ENCODE results near the gene KCNQ1. TPM values are rescaled to one million over a fixed set of nuclear protein-coding genes. Genes with fewer than 3 reads are reported as not detected.

Gene KCNQ1
- polyA plus RNA-seq, 1 donor (not counting 4 experiments of a cell fraction or from before 2014, with no cell fraction given) = not detected

DNA sequence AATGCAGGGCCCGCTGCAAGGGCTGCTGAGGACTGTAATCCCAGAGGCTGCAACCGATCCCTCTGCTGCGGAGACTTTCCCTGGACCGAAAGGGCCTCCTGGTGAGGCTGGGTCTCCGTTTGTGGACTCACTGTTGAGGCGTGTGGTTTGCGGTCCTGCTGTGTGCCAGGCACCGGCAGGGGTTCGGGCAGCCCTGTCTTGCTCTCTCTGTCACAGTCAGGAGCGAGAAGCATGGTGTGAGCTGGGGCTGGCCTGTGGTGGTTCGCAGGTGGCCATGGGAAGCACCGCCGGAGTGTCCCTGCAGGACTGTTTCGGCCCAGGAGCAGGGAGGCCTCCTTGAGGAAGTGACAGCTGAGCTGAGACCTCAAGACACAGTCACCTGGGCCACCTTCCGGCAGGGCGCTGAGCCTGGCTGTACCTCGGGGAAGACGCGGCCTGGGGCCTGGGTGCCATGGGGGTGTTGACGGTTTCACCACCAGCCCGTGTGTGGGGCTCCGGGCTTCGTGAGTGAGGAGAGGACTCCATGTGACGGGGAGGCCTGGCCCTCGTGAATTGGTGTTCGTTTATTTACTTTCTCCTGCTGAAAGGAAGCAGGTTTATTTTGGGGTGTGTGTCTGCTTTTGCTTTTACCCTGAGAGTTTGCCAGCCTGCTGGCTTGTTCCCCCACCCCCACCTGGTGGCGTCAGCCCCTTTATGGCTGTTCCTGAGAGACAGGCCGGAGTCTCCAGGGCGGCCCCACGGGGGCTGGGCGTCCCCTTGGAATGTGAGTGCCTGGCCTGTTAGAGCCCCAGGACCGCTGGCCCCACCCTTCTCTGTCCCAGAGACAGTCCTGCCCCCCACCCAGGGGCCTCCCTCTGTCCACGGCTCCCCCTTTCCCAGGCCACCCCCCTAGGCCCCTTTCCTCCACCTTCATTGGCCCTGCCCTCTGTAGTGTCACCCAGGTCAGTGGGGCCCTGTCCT lies 132.5 kb downstream of the KCNQ1 start:
- FAIRE-seq = no peak
- no peak overlapping the region for H3K4me3 ChIP-seq (ENCODE audit: control insufficient read depth in 2 of 3, extremely low read depth in 1 of 3, insufficient read depth in 2 of 3, low read depth in 1 of 3, low read length in 3 of 3)
- no peaks in the 10 kb centered on the region for H3K4me1 ChIP-seq (ENCODE audit: control insufficient read depth, extremely low read depth, insufficient read depth, low read length)
- dilution Hi-C loops (cut with MboI; ENCODE audit: extremely low pct_ligation_motif_present, low sequenced_read_pairs) = no loop called here
- H3K27me3 ChIP-seq (ENCODE audit: control insufficient read depth, extremely low read depth, insufficient read depth, low read length) = no peaks in the 10 kb centered on the region
- no peak for DNase-seq (ENCODE audit: low read depth, low spot score)
- no peak overlapping the region for H3K4me2 ChIP-seq (ENCODE audit: control insufficient read depth, extremely low read depth, insufficient read depth, low read depth, low read length)
- H3K36me3 ChIP-seq (ENCODE audit: control insufficient read depth in 2 of 2, extremely low read depth in 1 of 2, insufficient read depth in 2 of 2, low read length in 2 of 2) = no peaks in the 10 kb centered on the region
- no peaks in the 10 kb centered on the region for H3K79me2 ChIP-seq (ENCODE audit: control insufficient read depth, insufficient read depth, low read length)
- no peak overlapping the region for H2AFZ ChIP-seq (ENCODE audit: control insufficient read depth, low read length)
- no peak overlapping the region for H3K9ac ChIP-seq (ENCODE audit: control insufficient read depth, extremely low read depth, insufficient read depth, low read length)
- H3K9me3 ChIP-seq (ENCODE audit: control insufficient read depth, low read depth, low read length) = no peaks in the 10 kb centered on the region
- H4K20me1 ChIP-seq (ENCODE audit: control insufficient read depth, extremely low read depth, insufficient read depth, low read length) = no peaks in the 10 kb centered on the region
- no peaks in the 10 kb centered on the region for H3K9me1 ChIP-seq (ENCODE audit: control insufficient read depth, extremely low read depth, insufficient read depth, low read length)
- no peak for TF ChIP-seq EZH2 (IDR thresholded peaks at IDR 0.05; ENCODE audit: low read length)
- TF ChIP-seq, protein P1, sequence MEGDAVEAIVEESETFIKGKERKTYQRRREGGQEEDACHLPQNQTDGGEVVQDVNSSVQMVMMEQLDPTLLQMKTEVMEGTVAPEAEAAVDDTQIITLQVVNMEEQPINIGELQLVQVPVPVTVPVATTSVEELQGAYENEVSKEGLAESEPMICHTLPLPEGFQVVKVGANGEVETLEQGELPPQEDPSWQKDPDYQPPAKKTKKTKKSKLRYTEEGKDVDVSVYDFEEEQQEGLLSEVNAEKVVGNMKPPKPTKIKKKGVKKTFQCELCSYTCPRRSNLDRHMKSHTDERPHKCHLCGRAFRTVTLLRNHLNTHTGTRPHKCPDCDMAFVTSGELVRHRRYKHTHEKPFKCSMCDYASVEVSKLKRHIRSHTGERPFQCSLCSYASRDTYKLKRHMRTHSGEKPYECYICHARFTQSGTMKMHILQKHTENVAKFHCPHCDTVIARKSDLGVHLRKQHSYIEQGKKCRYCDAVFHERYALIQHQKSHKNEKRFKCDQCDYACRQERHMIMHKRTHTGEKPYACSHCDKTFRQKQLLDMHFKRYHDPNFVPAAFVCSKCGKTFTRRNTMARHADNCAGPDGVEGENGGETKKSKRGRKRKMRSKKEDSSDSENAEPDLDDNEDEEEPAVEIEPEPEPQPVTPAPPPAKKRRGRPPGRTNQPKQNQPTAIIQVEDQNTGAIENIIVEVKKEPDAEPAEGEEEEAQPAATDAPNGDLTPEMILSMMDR (optimal IDR thresholded peaks at IDR 0.05 in 1 of 3, IDR thresholded peaks at IDR 0.05 in 1 of 3, conservative IDR thresholded peaks at IDR 0.05 in 1 of 3; ENCODE audit: extremely low read depth in 1 of 3, insufficient read depth in 2 of 3, low read length in 3 of 3) = no peak
- H3K27ac ChIP-seq (ENCODE audit: control insufficient read depth, insufficient read depth, low read length) = no peak overlapping the region

DNA sequence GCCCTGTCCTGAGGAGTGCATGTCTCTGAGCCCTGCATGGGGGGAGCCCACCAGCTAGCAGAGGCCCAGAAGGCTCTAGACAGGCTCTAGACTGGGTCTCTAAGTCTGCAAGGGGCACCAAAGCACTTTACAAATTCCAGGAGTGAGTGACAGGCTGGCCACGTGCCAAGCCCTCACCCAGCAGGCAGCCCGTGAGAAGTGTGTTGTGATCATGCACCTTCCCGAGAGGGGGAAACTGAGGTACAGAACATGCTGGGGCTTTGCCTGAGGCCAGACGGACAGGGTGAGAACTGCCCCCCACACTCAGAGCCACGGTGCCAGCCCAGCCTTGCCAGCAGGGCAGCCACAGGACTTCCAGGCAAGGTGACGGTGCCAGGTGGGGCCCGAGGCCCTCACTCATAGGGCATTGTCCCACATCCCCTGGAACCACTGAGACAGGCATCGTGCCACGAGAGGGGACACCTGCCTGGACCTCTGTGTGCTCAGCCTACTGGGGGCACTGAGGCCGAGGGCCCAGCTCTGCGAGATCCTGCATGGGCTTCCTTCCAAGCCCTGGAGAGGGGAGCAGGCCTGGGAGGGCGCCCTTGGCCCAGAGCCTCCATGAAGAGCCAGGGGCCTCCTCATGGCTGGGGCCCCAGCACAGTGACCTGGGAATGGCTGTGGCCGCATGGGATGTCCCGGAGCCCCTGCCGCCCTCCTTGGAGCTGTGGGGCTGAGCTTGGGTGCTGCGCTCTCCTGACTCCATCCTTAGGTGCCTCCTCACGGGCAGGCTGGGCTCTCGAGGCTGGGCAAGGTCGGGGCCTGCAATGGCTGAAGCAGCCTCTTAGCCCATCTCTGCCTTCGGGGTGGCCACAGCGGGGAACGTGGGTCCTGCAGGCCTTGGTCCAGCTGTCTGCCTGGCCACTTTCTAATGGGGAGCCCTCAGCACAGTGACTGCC lies 133.5 kb downstream of the KCNQ1 start:
- Histone ChIP-seq H3K9ac (ENCODE audit: control insufficient read depth, extremely low read depth, insufficient read depth, low read length) (no peak overlapping the region), H3K79me2 (ENCODE audit: control insufficient read depth, insufficient read depth, low read length) (no peaks in the 10 kb centered on the region), H3K4me3 (ENCODE audit: control insufficient read depth in 2 of 3, extremely low read depth in 1 of 3, insufficient read depth in 2 of 3, low read depth in 1 of 3, low read length in 3 of 3) (no peak overlapping the region), H3K4me2 (ENCODE audit: control insufficient read depth, extremely low read depth, insufficient read depth, low read depth, low read length) (no peak overlapping the region), H3K9me1 (ENCODE audit: control insufficient read depth, extremely low read depth, insufficient read depth, low read length) (no peaks in the 10 kb centered on the region), H3K27ac (ENCODE audit: control insufficient read depth, insufficient read depth, low read length) (no peak overlapping the region), H2AFZ (ENCODE audit: control insufficient read depth, low read length) (no peak overlapping the region), H3K4me1 (ENCODE audit: control insufficient read depth, extremely low read depth, insufficient read depth, low read length) (no peaks in the 10 kb centered on the region), H3K36me3 (ENCODE audit: control insufficient read depth in 2 of 2, extremely low read depth in 1 of 2, insufficient read depth in 2 of 2, low read length in 2 of 2) (no peaks in the 10 kb centered on the region), H3K9me3 (ENCODE audit: control insufficient read depth, low read depth, low read length) (no peaks in the 10 kb centered on the region), H3K27me3 (ENCODE audit: control insufficient read depth, extremely low read depth, insufficient read depth, low read length) (no peaks in the 10 kb centered on the region), H4K20me1 (ENCODE audit: control insufficient read depth, extremely low read depth, insufficient read depth, low read length) (no peaks in the 10 kb centered on the region)
- dilution Hi-C loops (cut with MboI; ENCODE audit: extremely low pct_ligation_motif_present, low sequenced_read_pairs) = no loop called here
- DNase-seq (ENCODE audit: low read depth, low spot score) (no peak), FAIRE-seq (no peak)
- TF ChIP-seq, protein P1 (optimal IDR thresholded peaks at IDR 0.05 in 1 of 3, IDR thresholded peaks at IDR 0.05 in 1 of 3, conservative IDR thresholded peaks at IDR 0.05 in 1 of 3; ENCODE audit: extremely low read depth in 1 of 3, insufficient read depth in 2 of 3, low read length in 3 of 3) = no peak
- no peak for TF ChIP-seq EZH2 (IDR thresholded peaks at IDR 0.05; ENCODE audit: low read length)

Data from keratinocyte (primary cell).